ENCODE data around the gene FAM153A. TPM values are rescaled to one million over a fixed set of nuclear protein-coding genes. Genes with fewer than 3 reads are reported as not detected.

Gene FAM153A
- total RNA-seq, 1 experiment from 2014 or later: not detected

Other genes with a start within 250 kb of the FAM153A start
- 29.2 and 33.6 TPM in 2 replicates for gene FAM193B, start 228.3 kb downstream of the FAM153A start, total RNA-seq (2014; rRNA removed; shearing (Covaris generic); ENCODE audit: low replicate concordance)
- gene TMED9, start 190.7 kb downstream of the FAM153A start, total RNA-seq (2014; rRNA removed; shearing (Covaris generic); ENCODE audit: low replicate concordance): 291 and 366 TPM in 2 replicates
- 90.2 and 101 TPM in 2 replicates for gene B4GALT7, start 182.8 kb downstream of the FAM153A start, total RNA-seq (2014; rRNA removed; shearing (Covaris generic); ENCODE audit: low replicate concordance)
- not detected in 2 replicates for gene PROP1, start 213.3 kb upstream of the FAM153A start, total RNA-seq (2014; rRNA removed; shearing (Covaris generic); ENCODE audit: low replicate concordance)